Activated CD4-positive, alpha-beta T cell treated with anti-CD3 and anti-CD28 coated beads, Interleukin-2, Interleukin-6, amounts not matched to agents 100 ng/mL and 50 ng/mL, durations not matched to agents 16 hours and 8 hours (primary cell): ENCODE measurements around the gene KCNJ15.

Experiments used
- DNase-seq: peaks from one replicate; pipeline ENCODE4 v3.0.0-alpha.2; 2020

The KCNJ15 gene

DNA sequence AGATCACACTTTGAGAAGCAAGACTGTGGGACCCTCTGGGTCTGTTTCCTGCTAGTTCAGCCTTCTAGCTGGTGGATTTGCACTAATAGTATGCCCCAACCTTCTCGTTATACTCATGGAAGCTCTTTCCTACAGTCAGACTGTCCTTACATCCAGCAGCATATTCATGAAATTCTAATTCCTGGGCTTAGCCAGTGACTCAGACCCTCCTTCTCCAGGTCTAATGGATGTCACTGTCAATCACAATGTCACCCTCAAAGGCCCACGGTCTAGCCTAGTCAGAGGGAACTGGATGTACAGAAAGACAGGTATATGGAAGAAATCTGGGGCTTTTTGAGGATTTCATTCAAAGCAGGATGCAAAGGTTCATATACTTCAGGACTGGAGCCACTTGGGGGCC lies 72.4 kb downstream of the KCNJ15 start:
- no peak for DNase-seq

DNA sequence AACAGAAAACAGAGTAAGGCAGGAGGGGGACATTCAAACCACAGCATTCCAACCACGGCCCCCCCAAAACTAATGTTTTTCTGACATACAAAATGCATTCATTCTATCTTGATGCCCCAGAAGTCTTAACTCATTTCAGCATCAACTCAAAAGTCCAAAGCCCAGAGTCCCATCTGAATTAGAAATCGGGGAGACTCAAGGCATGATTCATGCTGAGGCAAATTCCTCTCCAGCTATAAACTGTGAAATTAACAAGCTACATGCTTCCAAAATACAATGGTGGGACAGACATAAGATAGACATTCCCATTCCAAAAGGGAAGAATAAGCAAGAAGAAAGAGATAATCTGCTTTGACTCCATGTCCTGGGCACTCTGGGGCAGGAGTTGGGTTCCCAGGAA lies 73.9 kb downstream of the KCNJ15 start:
- no peak for DNase-seq

DNA sequence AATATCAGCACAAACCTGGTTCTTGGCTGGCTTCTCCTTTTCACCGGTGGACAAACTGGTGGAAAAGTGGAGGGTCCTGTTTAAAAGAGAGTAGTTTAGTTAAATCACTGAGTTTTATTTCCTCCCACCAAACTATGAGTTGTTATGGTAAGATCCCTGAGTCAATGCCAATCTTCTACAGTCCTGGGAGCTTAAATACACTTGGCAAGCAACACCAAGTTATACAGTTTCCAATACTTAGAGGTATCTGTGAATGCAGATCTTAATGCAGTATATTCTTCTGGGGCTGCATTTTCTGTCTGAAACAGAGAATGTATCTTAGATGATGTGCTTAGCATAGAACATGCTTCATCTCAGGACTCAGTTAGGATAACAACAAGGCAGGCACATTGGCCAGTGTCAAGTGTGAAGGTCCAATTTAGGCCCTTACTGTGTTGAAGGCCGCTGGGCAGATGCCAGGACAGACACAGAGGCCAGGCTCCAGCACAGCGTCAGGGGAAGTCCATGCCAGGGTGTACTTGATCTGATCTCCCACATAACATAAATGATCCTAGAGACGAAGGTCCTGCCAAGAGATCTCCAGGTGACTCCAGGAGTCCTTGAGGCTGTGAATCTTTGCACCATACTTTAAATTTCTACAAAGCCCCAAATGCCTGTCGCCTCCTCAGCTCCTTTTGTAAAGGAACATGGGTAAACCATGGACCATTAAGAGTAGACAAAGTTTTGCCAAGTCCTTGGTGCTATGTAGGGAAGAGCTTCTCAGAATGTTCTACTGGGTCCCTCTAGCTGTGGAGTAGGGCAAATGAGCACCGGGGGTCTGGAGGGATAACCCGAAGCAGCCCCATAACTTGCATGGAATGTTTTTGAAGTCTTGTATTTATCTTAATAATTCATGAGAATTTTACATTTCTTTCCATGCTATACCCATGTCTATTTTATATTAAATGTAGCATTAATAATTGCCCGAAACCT lies 76.8 kb downstream of the KCNJ15 start:
- DNase-seq = no peak

DNA sequence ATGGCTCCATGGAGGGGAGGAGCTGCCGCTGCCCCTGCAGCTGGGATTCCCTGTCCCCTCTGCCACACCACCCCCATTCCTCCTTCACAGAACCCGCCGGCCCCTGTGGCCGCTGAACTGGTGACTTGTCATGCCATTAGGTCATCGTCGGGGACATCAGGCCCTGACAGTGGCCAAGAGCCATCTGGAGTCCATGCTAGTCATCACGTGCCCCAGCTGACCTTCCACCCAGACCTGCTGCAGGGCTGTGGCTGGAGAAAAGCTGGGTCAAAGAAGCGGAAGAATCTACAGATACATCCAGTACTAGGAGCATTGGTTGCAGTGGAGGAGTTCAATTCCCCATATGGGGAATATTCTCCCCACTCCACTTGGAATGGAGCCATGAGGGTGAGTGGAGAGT lies 78.1 kb downstream of the KCNJ15 start:
- DNase-seq = no peak

DNA sequence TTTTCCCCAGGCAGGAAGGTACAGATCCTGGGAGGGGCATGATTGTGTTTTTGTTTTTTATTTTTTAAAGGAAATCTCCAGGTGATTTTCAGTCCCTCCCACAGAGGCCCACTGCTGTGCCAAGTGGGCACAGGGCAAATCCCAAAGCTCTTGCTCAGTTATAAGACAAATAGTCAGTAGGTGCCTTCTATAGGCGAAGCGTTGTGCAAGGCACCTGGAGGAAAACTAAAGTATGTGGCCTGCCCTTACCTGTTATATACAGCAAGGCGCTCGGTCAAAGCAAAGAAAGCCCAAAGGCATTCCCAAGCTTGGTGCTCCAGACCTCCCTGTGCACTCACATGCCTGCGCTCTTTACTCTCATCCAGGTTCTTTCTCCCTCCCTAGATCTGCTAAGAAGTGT lies 81.0 kb downstream of the KCNJ15 start:
- DNase-seq = no peak

DNA sequence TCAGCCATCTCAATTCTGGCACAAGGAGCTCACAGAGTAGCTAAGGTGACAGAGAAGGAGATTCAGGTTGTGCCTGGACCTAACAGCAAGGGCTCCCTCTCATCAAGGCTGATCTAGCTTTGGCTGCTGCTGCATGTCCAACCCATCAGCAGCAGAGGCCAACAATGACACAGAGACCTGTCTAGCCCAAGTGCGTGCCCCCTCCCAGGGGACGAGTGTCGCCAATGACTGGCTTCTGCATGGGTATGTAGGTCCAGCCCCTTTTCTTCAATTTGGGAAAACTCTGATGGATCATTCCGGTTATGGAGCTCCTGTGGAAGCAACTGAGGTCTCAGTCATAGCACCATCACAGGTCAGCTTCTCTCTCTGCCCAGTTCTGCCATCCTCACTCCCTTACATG lies 83.3 kb downstream of the KCNJ15 start:
- no peak for DNase-seq

DNA sequence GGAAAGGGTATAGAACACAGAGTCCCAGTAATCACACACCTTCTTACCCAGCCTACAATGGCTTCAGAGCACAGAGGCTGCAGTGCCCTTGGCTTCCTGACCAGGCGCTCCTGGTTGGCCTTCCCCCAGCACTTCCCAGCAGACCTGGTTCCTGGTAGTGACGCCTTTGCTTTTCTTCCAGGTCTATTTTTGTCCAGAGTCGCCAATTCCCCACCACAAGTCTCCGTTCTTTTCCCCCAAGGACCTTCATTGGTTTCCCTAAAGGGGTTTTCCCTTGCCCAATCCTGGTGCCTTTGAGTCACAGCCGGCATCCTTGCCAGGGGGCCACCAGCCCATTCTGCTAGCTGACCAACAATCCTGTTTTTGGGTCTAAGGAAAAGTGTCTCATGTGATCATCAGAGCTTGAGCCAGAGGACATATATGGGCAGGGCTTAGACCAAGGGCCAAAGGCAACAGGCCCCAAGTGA lies 84.8 kb downstream of the KCNJ15 start:
- DNase-seq = no peak

DNA sequence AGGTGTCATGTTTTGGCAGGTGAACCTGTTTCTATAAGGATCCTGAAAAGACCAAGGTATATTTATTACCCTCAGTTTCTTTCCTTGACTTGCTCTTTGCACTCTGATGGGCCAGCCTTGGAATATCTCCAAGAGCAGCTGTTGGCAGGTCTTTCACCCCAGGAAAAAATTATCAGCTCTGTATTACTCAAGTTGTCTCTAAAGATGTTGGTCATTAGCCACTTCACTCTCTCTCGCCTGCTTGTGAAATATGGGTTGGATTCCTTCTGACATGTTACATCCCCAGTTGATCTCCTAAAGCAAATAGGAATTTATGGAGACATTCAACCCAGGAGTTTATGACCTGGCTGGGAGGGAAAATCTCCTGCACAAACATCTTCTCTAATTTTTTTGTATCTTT lies 85.9 kb downstream of the KCNJ15 start:
- no peak for DNase-seq

DNA sequence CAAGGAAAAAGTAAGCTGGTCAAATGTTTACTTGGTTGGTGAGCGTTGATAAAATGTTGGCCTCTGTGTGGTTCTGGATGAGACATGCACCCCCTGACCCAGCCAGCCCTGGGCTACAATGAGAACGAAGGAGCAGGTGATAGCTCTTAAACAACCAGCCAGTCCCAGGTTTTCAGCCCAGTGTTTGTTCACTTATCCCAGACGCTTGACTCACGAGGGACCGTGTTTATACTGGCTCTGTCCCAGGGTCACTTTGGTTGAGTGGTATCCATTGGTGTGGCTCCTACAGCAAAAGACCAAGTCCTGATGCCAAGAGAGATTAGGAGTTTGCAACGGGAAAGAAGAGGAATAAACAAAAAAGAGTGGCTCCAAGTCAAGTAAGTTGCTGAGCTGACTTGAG lies 86.9 kb downstream of the KCNJ15 start:
- DNase-seq = no peak

DNA sequence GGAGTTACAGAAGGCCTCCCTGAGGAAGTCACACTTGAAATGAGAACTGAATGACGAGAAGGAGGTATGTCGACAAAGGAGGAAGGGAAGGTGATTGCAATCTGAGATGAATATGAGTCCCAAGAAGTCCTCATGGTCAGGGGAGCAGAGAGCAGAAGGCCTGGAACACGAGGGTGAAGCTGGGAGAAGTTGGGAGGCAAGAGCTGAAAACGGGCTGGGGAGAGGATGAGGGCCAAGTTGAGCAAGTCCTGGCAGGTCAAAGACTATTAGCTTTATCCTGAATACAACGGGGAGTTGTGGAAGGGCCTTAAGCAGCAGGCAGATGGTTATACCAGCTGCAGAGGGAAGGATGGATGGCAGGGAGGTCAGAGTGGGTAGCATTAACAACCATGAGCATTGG lies 89.5 kb downstream of the KCNJ15 start:
- no peak for DNase-seq

DNA sequence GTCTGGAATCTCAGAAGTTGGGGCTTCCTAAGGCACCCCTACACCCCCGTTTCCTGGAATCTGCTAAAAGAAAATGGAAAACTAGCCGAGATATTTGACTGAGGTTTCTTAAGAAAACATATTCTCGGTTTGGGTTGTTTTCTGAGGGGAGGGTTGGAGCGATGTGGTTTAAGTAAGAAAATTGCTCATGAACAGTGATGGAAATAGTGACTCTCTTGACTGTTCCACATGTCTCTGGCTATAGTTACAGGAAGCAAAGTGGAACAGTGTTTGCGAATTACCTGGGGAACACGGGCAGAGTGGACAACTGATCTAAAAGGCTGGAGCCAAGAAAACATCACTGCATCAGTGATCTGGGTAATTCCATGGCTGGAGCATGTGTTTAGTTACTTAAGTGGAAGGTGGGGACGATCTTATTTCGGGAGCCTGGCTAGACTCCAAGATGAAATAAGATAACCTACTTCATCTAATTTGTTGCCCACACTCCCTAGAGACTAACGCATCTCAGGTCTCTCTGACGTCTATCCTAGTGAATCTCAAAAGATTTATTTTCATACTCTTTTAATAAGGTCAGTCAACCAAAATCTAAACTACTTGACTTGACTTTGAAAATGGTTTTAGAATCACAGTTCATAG lies 92.4 kb downstream of the KCNJ15 start:
- DNase-seq = peak; percentile 7

DNA sequence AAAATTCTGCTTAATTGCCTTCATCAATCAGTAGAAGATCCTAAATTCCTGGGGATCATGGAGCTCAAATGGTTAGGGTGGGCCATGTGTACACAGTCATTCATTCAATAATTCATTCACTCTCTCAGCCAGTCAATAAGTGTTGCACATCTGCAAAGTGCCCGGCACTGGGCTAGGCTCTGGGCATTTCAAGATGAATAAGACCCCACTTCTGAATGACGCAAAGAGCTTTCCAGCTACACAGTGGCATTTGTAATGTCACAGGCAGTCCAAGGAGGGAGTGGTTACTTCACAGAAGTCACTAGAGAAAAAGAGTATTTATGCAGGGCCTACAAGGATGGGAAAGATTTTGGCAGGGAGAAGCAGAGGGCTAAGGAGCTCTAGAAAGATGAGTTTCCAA lies 93.2 kb downstream of the KCNJ15 start:
- no peak for DNase-seq

DNA sequence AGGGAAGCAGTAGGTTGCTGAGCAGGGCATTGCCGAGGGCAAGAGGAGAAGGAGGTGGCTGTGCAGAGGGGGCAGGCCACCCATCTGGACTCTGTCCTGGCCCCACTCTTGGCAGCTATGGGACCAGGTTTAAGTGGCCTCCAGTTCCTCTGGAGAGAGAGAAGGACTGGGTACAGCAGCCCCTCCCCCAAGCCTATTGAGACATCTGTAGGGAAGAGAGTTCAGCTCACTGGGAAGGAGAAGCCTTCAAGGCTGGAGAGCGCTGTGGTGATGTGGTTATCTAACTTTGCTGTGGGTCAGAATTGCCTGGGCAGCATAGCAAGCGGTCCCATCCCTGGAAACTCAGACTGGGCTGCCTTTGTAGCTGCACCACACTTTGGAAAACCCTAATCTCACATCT lies 93.9 kb downstream of the KCNJ15 start:
- no peak for DNase-seq

DNA sequence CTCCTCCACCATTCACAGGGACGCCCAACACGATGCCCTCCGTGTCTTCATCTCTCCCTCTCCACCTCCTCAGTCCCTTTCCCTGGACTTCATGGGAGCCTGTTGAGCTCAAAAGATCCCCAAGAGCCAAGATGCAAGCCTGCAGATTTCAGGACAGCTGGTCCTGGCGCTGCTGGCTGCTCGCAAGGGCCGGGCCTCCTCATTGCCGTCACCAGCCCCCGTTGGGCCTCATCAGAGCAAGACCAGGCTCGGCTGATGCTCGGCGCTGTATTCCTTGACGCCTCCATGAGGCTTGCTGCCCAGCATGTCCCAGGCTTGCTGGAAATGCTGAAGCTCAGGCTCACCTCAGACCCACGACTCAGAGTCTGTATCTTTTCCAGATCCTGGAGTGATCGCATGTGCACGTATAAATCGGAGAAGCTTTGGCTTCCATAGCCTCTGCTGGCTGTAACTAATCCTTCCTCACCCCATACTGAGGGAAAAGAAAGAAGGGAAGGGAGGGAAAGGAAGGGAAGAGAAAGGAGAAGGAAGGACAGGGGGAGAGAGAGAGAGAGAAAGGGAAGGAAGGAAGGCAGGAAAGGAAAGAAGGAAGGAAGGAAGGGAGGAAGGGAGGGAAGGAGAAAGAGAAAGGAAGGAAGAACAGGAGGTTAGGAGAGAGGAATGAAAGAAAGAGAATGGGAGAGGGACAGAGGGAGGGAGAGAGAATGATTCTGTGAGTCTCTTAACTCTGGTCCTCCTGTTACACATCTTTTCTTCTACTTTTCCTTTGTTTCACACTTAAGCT lies 94.6 kb downstream of the KCNJ15 start:
- no peak for DNase-seq

DNA sequence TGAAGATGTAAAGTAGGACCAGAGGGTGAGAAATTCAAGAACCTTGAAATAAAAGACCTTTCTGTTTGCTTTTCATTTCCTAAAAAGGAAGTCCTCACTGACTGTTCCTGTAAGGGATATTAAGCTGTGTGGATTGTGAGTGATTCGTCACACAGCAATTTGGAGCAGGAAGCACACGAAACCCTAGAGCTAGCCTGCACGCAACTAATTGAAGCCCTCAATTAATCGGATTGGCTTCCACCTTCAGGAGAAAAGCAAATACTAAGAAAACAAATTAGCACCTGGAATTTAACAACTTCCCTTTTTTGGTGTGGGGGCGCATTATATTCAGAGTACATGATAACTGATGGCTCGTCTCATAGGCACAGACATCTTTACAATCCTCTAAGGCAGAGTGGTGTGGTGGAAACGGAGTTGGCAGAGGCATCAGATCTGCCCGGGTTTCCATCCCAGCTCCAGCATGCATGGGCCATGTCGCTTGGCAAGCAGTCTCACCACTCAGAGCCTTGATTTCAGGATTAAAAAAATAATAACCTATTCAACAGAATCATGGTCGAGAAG lies 95.2 kb downstream of the KCNJ15 start:
- no peak for DNase-seq

DNA sequence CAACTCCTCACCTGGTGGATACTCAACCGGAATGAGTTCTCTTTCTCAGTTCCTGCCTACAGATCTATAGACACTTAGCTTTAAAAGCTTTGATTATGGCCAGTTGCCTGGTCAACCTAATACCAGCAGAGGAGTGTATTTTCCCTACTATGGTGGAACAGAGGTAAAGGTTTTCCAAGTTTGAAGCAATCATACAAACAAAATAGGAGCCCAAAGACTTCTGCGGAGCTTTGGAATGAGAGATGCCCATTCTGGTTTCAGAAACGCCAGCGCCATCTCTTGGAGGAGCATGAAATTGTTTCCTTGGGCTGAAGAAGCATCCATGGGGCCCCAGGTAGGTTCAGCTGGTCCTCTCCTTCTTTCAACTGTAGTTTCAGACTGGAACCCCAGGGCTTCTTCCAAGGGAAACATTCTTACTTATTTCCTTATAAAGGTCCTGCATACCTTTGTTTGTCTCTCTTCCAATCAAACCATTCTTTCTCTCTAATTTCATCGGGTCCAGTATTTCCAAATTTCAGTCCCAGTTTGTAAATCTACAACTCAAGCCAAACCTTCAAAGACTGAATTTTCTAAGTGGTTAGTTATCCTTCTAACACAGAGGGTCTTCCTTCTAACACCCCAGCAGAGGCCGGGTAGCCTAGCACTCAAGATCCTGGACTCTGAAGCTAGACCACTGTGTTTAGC lies 95.9 kb downstream of the KCNJ15 start:
- peak; percentile 49 for DNase-seq

DNA sequence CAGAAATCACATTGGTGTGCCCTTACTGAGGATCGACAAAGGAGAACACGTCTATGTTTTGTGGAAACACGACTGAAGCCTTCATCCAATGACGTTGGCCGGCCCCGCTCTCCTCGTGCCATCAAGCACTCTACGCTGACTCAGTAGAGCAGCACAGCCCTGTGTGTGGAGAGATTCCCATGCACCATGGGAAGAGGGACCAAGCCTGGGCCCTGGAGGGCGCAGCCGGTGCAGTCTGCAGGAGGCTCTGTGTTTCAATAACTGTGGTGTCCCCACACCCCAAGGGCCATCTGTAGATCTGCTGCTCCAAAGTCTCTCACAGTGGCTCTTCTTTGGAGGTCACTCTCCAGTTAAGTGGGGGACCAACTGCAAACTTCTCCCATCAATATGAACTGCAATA lies 97.4 kb downstream of the KCNJ15 start:
- DNase-seq = no peak

DNA sequence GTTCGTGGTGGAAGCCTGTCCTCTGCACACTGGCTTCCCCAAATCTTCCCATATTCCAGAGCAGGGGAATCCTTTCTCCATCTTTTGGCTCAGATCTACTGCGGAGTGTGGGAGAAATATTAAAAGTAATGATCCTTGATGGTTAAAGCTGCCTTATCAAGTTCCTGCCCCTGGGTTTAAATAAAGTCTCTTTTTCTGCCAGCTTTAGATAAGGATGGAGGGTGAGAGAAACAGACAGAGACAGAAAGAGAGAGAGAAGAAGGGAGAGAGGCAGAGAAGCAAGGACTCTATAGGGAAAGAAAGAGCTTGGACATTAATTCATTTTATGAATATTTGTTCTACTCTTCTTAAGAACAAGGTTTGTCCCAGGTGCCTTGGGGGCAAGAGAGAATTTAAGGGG lies 98.0 kb downstream of the KCNJ15 start:
- no peak for DNase-seq

DNA sequence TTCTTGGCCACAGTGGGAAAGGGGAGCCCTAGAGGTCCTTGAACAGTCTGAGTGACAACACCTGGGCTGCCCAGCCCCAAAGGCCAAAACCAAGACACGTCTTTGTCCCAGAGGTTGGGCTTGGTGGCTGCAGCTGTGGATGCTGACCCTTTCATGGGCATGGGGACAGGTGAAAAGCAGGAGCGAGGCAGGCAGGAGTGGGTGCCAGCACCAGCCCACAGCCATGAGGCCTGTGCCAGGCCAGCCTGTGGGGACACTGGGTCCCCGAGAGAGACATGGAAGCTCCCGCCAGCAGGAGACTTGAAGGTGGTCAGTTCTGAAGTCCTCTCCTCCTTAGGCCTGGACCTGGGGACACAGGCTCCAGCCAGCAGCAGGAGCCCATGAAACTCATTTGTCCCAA lies 98.6 kb downstream of the KCNJ15 start:
- DNase-seq = no peak

DNA sequence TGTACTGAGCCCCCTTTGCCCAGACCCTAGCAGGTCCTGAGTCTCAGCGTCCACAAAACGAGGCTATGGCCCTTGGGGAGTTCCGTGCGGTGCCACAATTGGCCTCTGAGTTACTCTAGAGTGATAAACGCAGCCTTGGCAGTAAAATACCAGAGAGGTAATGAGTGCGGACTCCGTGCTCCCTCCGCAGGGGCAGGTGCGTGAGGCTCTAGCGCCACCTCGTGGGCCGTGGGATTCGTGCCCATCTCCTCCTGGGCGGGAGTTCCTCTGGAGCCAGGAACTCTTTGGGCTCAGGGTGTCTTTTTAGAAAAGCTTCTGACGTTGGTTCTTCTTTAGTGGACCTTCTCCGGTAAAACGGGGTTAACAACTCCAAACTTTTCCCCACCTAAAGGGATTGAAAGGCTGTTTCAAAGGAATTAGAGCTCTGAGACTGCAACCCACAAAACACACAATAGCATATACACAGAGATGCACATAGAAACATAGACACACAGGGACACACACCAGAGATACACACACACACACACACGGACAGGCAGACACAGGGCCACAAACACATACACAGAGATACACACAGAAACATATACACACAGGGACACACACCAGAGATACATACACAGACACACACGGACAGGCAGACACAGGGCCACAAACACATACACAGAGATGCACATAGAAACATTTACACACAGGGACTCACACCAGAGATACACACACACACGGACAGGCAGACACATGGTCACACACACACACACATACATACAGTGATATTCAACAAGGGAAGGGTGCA lies 99.4 kb downstream of the KCNJ15 start:
- peak; percentile 81 for DNase-seq
